SK-N-SH (cell line): ENCODE results near the gene VNN1. TPM values are rescaled to one million over a fixed set of nuclear protein-coding genes. Genes with fewer than 3 reads are reported as not detected.

Source experiments
- CTCF ChIA-PET: fragments of 300-600, 350-600 bp; formaldehyde crosslinking; extraction: SDS; loops from one replicate; lab custom pipeline; 2021; lab: Yijun Ruan, JAX
- POLR2A ChIA-PET: fragments of 350-600 bp; sonication (Branson Sonifier 250); formaldehyde crosslinking; extraction: SDS; loops from one replicate; lab custom pipeline; 2020; ENCODE audit warnings: antibody characterized with exemption, inconsistent platforms; lab: Yijun Ruan, JAX
- DNase-seq: peaks from one replicate; pipeline ENCODE4 v3.0.0; 2012
- H2AFZ ChIP-seq: fragments of 200-600 bp; sonication (generic); 2 replicates; pipeline ENCODE4 v1.8.1; 2016; ENCODE audit warnings: antibody characterized with exemption, mild to moderate bottlenecking, low read depth
- H3F3A ChIP-seq: fragments of 200-600 bp; sonication (generic); replicated peaks from 2 replicates; pipeline ENCODE3; 2016; ENCODE audit warnings: antibody characterized with exemption, mild to moderate bottlenecking; ENCODE audit not compliant: insufficient read depth
- H3K27ac ChIP-seq, 2 experiments: fragments of 200-500 bp in 1 of 2; fragments of 200-600 bp in 1 of 2; sonication (Bioruptor generic) in 1 of 2; sonication (generic), shearing (Covaris generic) in 1 of 2; 2 replicates each; pipeline versions ENCODE4 v1.5.1 to v1.6.1; 2014 to 2016; ENCODE audit warnings: low read depth in 2 of 2, inconsistent platforms in 1 of 2, low read length in 1 of 2, mild to moderate bottlenecking in 1 of 2, mixed read lengths in 1 of 2
- H3K27me3 ChIP-seq: fragments of 200-600 bp; sonication (generic), shearing (Covaris generic); 2 replicates; pipeline ENCODE4 v1.6.1; 2016; ENCODE audit warnings: mixed run types; ENCODE audit not compliant: insufficient read depth
- H3K36me3 ChIP-seq, 2 experiments: fragments of 200-500 bp in 1 of 2; fragments of 200-600 bp in 1 of 2; sonication (Bioruptor generic) in 1 of 2; sonication (generic) in 1 of 2; replicated peaks in 1 of 2; 2 replicates each; pipeline versions ENCODE3 to v1.5.1; 2014 to 2016; ENCODE audit warnings: low read length in 1 of 2, mild to moderate bottlenecking in 1 of 2; ENCODE audit not compliant: insufficient read depth in 2 of 2, control insufficient read depth in 1 of 2
- H3K4me1 ChIP-seq, 2 experiments: fragments of 200-500 bp in 1 of 2; fragments of 200-600 bp in 1 of 2; sonication (Bioruptor generic) in 1 of 2; sonication (generic), shearing (Covaris generic) in 1 of 2; 2 replicates each; pipeline versions ENCODE4 v1.5.1 to v1.6.1; 2014 to 2016; ENCODE audit warnings: low read depth in 1 of 2, low read length in 1 of 2, mixed run types in 1 of 2; ENCODE audit not compliant: insufficient read depth in 2 of 2, control insufficient read depth in 1 of 2
- H3K4me2 ChIP-seq: fragments of 200-600 bp; sonication (generic), shearing (Covaris generic); 2 replicates; pipeline ENCODE4 v1.6.1; 2017; ENCODE audit warnings: mixed run types
- H3K4me3 ChIP-seq, 2 experiments: fragments of 200-500 bp in 1 of 2; fragments of 200-600 bp in 1 of 2; sonication (Bioruptor generic) in 1 of 2; sonication (generic), shearing (Covaris generic) in 1 of 2; 2 replicates each; pipeline versions ENCODE4 v1.5.1 to v1.8.1; 2014 to 2016; ENCODE audit warnings: low read depth in 2 of 2, inconsistent platforms in 1 of 2, low read length in 1 of 2, mild to moderate bottlenecking in 1 of 2, mixed read lengths in 1 of 2, moderate library complexity in 1 of 2
- H3K79me2 ChIP-seq: fragments of 200-600 bp; sonication (generic); 2 replicates; pipeline ENCODE4 v1.8.1; 2017; ENCODE audit warnings: mild to moderate bottlenecking; ENCODE audit not compliant: insufficient read depth
- H3K9ac ChIP-seq: fragments of 200-600 bp; sonication (generic); 2 replicates; pipeline ENCODE4 v1.6.1; 2017; ENCODE audit warnings: mixed run types
- H3K9me2 ChIP-seq: fragments of 200-600 bp; sonication (generic); 2 replicates; pipeline ENCODE4 v1.6.1; 2017; ENCODE audit warnings: mixed run types
- H3K9me3 ChIP-seq: fragments of 200-600 bp; sonication (generic); 2 replicates; pipeline ENCODE4 v1.6.1; 2017; ENCODE audit warnings: mixed run types, mild to moderate bottlenecking, moderate library complexity
- H4K20me1 ChIP-seq: fragments of 200-600 bp; sonication (generic); 2 replicates; pipeline ENCODE4 v1.6.1; 2017; ENCODE audit warnings: mild to moderate bottlenecking, mixed run types; ENCODE audit not compliant: insufficient read depth
- CTCF ChIP-seq: fragments of 200-600 bp; sonication (generic); IDR thresholded peaks from 2 replicates; pipeline ENCODE4 v1.6.1; 2017; ENCODE audit warnings: antibody characterized with exemption, mild to moderate bottlenecking, moderate library complexity
- EP300 ChIP-seq, 2 experiments: IDR thresholded peaks; 2 replicates each; pipeline versions ENCODE4 v1.4.0 to v1.6.1; 2012; ENCODE audit warnings: borderline replicate concordance in 1 of 2, low read depth in 1 of 2, low read length in 1 of 2
- EZH2phosphoT487 ChIP-seq: fragments of 200-600 bp; sonication (generic); IDR thresholded peaks from 2 replicates; pipeline ENCODE4 v1.6.1; 2017; ENCODE audit warnings: low read depth, mixed run types, mild to moderate bottlenecking, antibody characterized with exemption, moderate library complexity, borderline replicate concordance
- FOXM1 ChIP-seq: IDR thresholded peaks from 2 replicates; pipeline ENCODE4 v1.4.0; 2012; ENCODE audit warnings: low read depth, mild to moderate bottlenecking
- JUND ChIP-seq: IDR thresholded peaks from 2 replicates; pipeline ENCODE4 v1.4.0; 2012
- MAX ChIP-seq: IDR thresholded peaks from 2 replicates; pipeline ENCODE4 v1.4.0; 2012; ENCODE audit warnings: low read depth
- PBX3 ChIP-seq: IDR thresholded peaks from 2 replicates; pipeline ENCODE4; 2012
- POLR2AphosphoS5 ChIP-seq: IDR thresholded peaks from 2 replicates; pipeline ENCODE4 v1.6.1; 2012; ENCODE audit warnings: low read depth, low read length
- RAD21 ChIP-seq: IDR thresholded peaks from 2 replicates; pipeline ENCODE4 v1.6.1; 2012; ENCODE audit warnings: mild to moderate bottlenecking, low read length
- REST ChIP-seq: IDR thresholded peaks from 2 replicates; pipeline ENCODE4 v1.6.1; 2012; ENCODE audit warnings: mild to moderate bottlenecking, low read depth, low read length, moderate library complexity
- RXRA ChIP-seq: IDR thresholded peaks from 2 replicates; pipeline ENCODE4 v1.4.0; 2012; ENCODE audit warnings: low read depth, mild to moderate bottlenecking, borderline replicate concordance
- USF2 ChIP-seq: fragments of 150-350 bp; IDR thresholded peaks from 2 replicates; pipeline ENCODE4 v1.6.1; 2017; ENCODE audit warnings: antibody characterized with exemption, low read length, low read depth, borderline replicate concordance
- YY1 ChIP-seq: IDR thresholded peaks from 2 replicates; pipeline ENCODE4 v1.4.0; 2012; ENCODE audit warnings: low read depth, mild to moderate bottlenecking
- ZBTB33 ChIP-seq: IDR thresholded peaks from 2 replicates; pipeline ENCODE4 v1.4.0; 2012; ENCODE audit warnings: low read depth, borderline replicate concordance
- WGBS: methylation state at CpG from one replicate; pipeline ENCODE4 v1.1.6; 2017; ENCODE audit warnings: low lambda C conversion rate; 5-methylcytosine and 5-hydroxymethylcytosine counted together
- polyA plus RNA-seq, 3 experiments: library from polyadenylated mRNA; depleted of rRNA; stranded (reverse); fragments of >200 nt; gene quantifications; 2 replicates each; pipeline ENCODE4 v1.2.3, GENCODE V29; 2012

VNN1 gene
- polyA plus RNA-seq, 1 of the 3 experiments (the other 2 are of a cell fraction): not detected

- H3K9me3 ChIP-seq: no peaks in the 10 kb centered on the region
- H3K9me2 ChIP-seq: no peaks in the 10 kb centered on the region
- no peak overlapping the region for H3K27ac ChIP-seq
- no peaks in the 10 kb centered on the region for H3F3A ChIP-seq
- H3K79me2 ChIP-seq: no peaks in the 10 kb centered on the region
- H2AFZ ChIP-seq: no peak overlapping the region
- no peak for DNase-seq
- no peaks in the 10 kb centered on the region for H3K27me3 ChIP-seq
- H3K4me3 ChIP-seq: no peak overlapping the region
- ChIA-PET POLR2A (no interaction called here), CTCF (no interaction called here)
- H3K4me2 ChIP-seq: no peak overlapping the region
- no peak for TF ChIP-seq USF2
- TF ChIP-seq MAX: no peak
- TF ChIP-seq CTCF: no peak
- TF ChIP-seq FOXM1: no peak
- TF ChIP-seq EP300 (IDR thresholded peaks at IDR 0.05; ENCODE audit: borderline replicate concordance in 1 of 2, low read depth in 1 of 2, low read length in 1 of 2): no peak
- no peak for TF ChIP-seq YY1
- no peak for TF ChIP-seq JUND
- no peak for TF ChIP-seq PBX3
- TF ChIP-seq EZH2phosphoT487: no peak
- TF ChIP-seq RXRA: no peak
- no peak for TF ChIP-seq ZBTB33
- no peak for TF ChIP-seq REST
- no peak for TF ChIP-seq RAD21
- TF ChIP-seq POLR2AphosphoS5: no peak
- no peak overlapping the region for H3K9ac ChIP-seq
- H4K20me1 ChIP-seq: no peaks in the 10 kb centered on the region
- WGBS: 12% methylated on average over 2 of the region's 2 CpGs
- no peaks in the 10 kb centered on the region for H3K4me1 ChIP-seq
- H3K36me3 ChIP-seq: no peaks in the 10 kb centered on the region
Observed at GRCh38 chr6:132733283-132733682, 19.4 kb upstream of the VNN1 start.
